GM20000 (cell line): ENCODE results near the gene HADHA.
A peak's percentile ranks its signal among the peaks of the same experiment; 100 is the strongest.

Source experiments
- DNase-seq: peaks from one replicate; pipeline ENCODE4 v3.0.0; 2012; ENCODE audit warnings: low spot score
- CTCF ChIP-seq: IDR thresholded peaks from 2 replicates; pipeline ENCODE4 v1.5.1; 2012; ENCODE audit warnings: mild to moderate bottlenecking, control low read depth; ENCODE audit errors: extremely low read depth, missing control alignments

HADHA gene

GRCh38 chr2:26202981-26203490 is 41.4 kb downstream of the HADHA start:
- no peak for TF ChIP-seq CTCF
- no peak for DNase-seq

- no peak for TF ChIP-seq CTCF
Observed at GRCh38 chr2:26197516-26197915, 46.9 kb downstream of the HADHA start.

GRCh38 chr2:26196683-26197418 is 47.6 kb downstream of the HADHA start:
- no peak for TF ChIP-seq CTCF
- DNase-seq = peak; percentile 45

More at GRCh38 chr2:26197516-26197915, 46.9 kb downstream of the HADHA start:
- DNase-seq = no peak

DNA sequence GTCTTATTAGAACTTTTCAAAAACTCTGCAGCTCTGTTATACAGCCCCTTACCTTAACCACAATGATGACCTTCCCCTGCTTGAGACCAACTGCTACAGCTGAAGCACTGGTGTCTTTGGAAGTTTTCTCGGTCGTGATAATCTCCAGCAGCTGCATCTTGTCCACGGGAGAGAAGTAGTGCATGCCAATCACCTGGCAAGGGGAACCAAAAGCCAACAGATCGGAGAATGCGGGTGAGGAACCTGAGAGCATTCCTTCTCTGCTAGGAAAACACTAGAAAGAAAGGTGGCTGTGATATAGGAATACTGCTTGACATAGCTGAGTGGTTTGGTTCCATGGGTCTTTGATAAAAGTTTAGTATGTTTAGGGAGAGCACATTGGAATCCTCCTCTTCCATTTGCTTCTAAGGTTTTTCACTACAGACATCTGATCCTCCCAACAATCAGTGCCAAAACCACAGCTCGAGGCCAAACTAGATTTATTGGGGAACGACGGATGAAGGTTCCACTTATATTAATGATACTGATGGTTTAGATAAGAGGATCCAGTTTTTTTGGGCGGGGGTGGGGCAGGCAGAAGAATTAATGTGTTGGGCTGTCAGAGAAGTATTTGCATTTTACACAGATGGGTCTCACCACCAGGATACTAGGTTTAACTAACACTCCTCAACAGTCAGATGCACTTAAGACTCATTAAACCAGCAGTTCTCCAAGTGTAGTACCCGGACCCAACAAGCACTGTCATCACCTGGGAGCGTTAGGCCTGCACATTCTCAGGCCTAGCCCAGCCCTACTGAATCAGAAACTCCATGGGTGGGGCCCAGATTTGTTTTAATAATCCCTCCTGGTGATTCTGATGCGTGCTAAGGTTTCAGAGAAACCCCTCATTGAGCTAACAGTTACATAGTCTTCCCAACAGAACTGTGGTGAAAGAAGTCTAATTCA is 49.1 kb downstream of the HADHA start:
- no peak for DNase-seq

DNA sequence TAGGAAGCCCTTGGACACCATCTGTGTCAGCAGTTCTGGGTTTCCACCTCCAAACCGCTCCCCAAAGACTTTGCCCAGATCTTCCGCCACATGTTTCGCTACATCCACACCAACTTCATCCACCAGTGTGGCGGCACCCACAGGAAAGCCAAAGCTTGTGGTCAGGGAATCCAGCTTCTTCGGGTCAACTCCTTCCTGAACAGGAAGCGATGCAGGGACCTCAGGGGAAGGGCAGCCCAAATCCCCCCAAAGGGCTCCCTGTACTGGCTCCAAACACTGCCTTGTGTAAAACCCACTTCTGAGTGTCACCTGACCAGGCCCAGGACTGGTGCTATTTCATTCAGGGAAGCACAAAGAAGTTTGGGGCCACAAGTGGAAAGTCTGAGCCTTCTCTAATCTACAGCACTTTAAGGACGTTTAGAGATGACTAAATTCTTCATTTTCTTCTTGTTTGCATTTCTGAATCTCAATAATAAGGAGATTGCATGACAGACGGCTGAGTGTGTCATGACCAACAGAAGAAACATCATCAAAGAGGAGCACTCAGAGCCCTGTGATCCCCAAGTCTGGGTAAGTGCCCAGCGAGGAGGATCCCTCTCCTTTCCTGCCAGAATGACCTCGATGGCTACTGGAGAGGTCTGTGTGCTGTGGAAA is 50.7 kb downstream of the HADHA start:
- TF ChIP-seq CTCF = no peak
- no peak for DNase-seq

More for the DNA sequence above, 49.1 kb downstream of the HADHA start:
- TF ChIP-seq CTCF = no peak

DNA sequence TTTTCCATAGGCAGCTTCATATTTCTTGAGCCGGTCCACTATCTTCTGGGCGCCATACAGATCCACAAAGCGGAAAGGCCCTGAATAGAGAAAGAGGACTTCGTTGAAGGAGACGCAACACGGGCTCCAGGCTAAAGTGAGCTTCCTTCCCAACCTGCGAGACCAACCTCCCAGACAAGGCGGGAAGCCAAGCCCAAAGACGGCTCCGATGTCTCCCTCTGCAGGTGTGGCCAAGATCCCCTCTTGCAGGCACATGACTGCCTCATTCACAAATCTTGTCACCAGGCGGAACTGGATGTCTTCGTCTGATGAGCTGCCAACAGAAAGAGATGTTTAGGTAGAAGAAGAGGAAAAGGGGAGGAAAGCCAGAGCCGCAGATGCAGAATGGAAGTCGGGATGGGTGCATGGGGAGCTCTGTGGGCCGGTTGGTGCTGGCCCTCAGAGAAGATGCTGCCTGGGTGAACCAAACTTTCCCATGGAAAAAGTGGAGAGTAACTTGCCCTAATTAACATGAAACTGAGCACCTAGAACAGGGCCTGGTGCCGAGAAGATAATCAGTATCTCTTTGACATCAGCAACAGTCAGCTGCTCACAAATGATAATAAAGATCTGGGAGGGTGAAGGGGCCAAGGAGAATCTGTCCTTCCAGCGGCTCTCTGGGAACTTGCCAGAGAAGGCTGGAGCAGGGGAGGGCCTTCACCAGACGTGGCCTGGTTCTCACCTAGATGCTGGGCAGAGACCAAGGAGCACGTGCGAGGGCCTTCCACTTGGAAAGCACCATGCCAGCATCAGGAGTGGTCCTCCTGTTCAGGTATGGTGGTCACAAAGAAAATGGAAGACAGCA is 52.9 kb downstream of the HADHA start:
- no peak for TF ChIP-seq CTCF
- no peak for DNase-seq
